Astrocyte of the spinal cord (primary cell): ENCODE data around the gene EHF.
A peak's percentile ranks its signal among the peaks of the same experiment; 100 is the strongest.

ENCODE experiments used
- DNase-seq: peaks from one replicate; pipeline ENCODE4 v3.0.0; 2011; ENCODE audit warnings: low read depth, low spot score
- H3K4me3 ChIP-seq: 2 replicates; pipeline ENCODE4 v1.5.1; 2011; ENCODE audit warnings: low read depth, mild to moderate bottlenecking, low read length, moderate library complexity
- in situ Hi-C: cut with HindIII; loops from 2 replicates; pipeline ENCODE4 v1.10.0; 2017; ENCODE audit warnings: low sequenced_read_pairs
- TF ChIP-seq, protein P1 (sequence below): IDR thresholded peaks from 2 replicates; pipeline ENCODE4 v1.5.1; 2012; ENCODE audit warnings: low read depth, mild to moderate bottlenecking, low read length, inconsistent platforms

The EHF gene

DNA sequence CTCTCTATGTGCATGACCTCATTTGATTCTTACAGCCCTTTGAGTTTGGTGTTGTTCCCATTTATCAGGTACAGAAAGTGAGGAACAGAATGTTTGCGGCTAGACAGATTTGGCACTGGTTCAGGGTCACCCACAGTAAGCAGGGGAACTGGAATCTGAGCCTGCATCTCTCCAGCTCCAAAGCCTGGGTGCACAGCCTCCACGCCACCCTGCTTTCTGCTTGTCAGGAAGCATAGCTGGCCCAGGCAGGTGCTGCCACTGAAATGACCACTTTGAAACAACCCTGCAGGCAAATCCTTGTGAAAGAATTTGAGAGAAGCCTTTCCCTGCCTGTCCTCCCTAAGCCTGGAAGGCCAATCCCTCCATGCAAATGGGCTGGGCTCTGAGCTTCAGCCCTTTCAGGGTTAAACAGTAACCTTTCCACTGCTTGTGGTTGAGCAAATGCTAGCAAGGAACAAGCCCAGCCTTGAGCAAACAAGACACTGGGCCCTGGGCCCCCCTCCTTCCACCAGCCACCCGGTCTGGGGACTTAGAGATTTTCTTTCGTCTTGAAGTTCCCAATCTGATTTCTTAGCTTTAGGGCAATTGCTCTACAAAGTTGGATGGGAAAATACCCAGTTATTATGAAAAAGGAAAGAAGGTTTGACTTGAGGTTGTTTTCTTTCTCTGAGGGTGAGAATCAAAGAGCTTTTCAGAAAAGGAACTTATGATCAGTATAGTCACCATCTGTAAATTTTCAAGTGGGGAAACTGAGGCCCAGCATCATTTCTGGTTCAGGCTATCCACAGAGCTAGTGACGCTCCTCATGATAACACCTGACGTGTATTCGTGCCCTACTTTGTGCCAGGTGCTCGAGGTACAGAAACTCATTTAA lies 19.4 kb downstream of the EHF start:
- TF ChIP-seq, protein P1, sequence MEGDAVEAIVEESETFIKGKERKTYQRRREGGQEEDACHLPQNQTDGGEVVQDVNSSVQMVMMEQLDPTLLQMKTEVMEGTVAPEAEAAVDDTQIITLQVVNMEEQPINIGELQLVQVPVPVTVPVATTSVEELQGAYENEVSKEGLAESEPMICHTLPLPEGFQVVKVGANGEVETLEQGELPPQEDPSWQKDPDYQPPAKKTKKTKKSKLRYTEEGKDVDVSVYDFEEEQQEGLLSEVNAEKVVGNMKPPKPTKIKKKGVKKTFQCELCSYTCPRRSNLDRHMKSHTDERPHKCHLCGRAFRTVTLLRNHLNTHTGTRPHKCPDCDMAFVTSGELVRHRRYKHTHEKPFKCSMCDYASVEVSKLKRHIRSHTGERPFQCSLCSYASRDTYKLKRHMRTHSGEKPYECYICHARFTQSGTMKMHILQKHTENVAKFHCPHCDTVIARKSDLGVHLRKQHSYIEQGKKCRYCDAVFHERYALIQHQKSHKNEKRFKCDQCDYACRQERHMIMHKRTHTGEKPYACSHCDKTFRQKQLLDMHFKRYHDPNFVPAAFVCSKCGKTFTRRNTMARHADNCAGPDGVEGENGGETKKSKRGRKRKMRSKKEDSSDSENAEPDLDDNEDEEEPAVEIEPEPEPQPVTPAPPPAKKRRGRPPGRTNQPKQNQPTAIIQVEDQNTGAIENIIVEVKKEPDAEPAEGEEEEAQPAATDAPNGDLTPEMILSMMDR = no peak
- in situ Hi-C loops = no loop called here
- no peak overlapping the region for H3K4me3 ChIP-seq
- peak; percentile 35 for DNase-seq

DNA sequence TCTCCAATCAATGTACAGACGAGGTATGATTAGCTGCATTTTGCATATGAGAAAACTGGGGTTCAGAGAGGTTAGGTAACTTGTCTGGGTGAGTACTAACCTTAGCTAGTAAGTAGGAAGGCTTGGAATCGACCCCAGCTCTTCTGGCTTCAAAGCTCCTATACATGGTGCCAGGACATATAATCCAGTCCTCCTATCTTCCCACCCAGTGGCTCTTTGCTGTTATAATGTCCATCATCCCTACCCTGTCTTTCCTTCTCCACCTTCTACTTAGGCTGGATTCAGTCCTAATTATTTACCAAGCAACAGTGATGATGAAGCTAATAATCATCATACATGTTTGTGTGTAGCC lies 20.0 kb downstream of the EHF start:
- in situ Hi-C loops = no loop called here
- TF ChIP-seq, protein P1 = no peak

GRCh38 chr11:34641456-34641855 lies 20.6 kb downstream of the EHF start:
- no peak overlapping the region for H3K4me3 ChIP-seq
- TF ChIP-seq, protein P1 = no peak
- in situ Hi-C loops = no loop called here
- DNase-seq = no peak

More for the DNA sequence above, 20.0 kb downstream of the EHF start:
- DNase-seq = no peak
- no peak overlapping the region for H3K4me3 ChIP-seq

DNA sequence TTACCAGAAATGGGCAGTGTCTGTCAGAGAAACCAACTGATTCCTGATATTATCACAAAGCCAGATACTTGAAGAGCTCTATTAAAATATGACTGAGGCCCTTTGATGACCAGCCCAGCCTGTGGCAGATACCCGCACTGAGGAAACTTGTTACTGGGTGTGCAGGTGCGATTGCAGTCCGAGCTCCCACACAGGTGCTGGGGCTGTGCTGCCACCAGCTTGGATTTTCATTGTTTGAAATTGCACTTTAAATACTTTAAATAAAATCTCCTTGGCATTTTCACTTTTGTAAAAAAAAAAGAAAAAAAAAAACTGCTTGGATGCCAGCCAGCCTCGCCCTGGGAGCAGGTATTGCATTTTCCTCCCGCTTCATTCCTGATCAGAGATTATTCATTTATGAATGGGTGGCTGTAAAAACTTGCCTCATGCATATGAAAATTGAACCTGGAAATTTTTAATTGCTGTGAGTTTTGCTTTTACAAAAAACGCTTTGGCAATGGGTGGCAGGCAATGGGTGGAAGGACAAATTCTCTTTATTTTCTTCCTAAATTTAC lies 21.2 kb downstream of the EHF start:
- no peak for DNase-seq
- H3K4me3 ChIP-seq = no peak overlapping the region
- TF ChIP-seq, protein P1 = no peak
- in situ Hi-C loops = no loop called here

DNA sequence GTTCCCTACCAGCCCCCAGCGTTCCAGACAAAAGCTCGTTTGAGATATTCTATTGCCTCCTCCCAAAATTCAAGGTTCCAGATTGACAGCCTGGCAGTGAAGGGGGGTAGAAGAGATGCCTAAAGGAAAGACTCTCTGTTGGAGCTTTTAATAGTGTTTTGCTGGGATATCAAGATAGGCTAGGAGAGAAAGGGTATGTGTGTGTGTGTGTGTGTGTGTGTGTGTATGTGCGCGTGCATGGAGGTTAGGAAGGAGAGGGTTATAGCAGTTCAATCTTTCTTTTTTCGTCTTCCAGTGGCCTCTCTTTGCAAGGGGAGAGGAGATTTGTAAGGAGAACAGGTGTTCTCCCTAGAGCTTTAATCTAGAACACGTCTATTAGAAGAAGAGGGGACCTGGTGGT lies 22.0 kb downstream of the EHF start:
- DNase-seq = no peak
- TF ChIP-seq, protein P1 = no peak
- in situ Hi-C loops = no loop called here
- no peak overlapping the region for H3K4me3 ChIP-seq

- in situ Hi-C loops = no loop called here
- no peak overlapping the region for H3K4me3 ChIP-seq
- DNase-seq = no peak
Measured at GRCh38 chr11:34643311-34643710, 22.4 kb downstream of the EHF start.

More at GRCh38 chr11:34643311-34643710, 22.4 kb downstream of the EHF start:
- TF ChIP-seq, protein P1 = no peak
